ENCODE data around the gene LMX1B.

The LMX1B gene

GRCh38 chr9:126605792-126606482 lies 7.8 kb upstream of the LMX1B start:
- Histone ChIP-seq H3K27ac (no peak overlapping the region), H3K4me3 (no peak overlapping the region), H3K27me3 (peaks cover 0 to 58% of the 10 kb centered on the region in 2 donors), H3K9me3 (no peaks in the 10 kb centered on the region), H3K4me1 (peaks cover 0 to 11% (median 5%) of the 10 kb centered on the region in 4 donors), H3K36me3 (no peaks in the 10 kb centered on the region)
- TF ChIP-seq CTCF (IDR thresholded peaks at IDR 0.05), result no peak
- no peak for DNase-seq
- intact Hi-C loops (cut with DNase I; ENCODE audit: low total_unique reads), result no loop called here

- DNase-seq, result no peak
- no peaks in the 10 kb centered on the region for H3K36me3 ChIP-seq
- no peaks in the 10 kb centered on the region for H3K9me3 ChIP-seq
- H3K27ac ChIP-seq, result no peak overlapping the region
- peaks cover 0 to 16% (median 10%) of the 10 kb centered on the region in 4 donors for H3K4me1 ChIP-seq
- H3K4me3 ChIP-seq, result no peak overlapping the region
- TF ChIP-seq CTCF (IDR thresholded peaks at IDR 0.05), result no peak
- peaks cover 0 to 58% of the 10 kb centered on the region in 2 donors for H3K27me3 ChIP-seq
- intact Hi-C loops (cut with DNase I; ENCODE audit: low total_unique reads), result no loop called here
These were observed 7.3 kb upstream of the LMX1B start for GRCh38 chr9:126606483-126606870.

GRCh38 chr9:126607086-126607485 lies 6.6 kb upstream of the LMX1B start:
- intact Hi-C loops (cut with DNase I; ENCODE audit: low total_unique reads), result no loop called here
- DNase-seq, result no peak
- TF ChIP-seq CTCF (IDR thresholded peaks at IDR 0.05), result no peak
- no peaks in the 10 kb centered on the region for H3K9me3 ChIP-seq
- H3K4me1 ChIP-seq, result peaks cover 0 to 22% (median 16%) of the 10 kb centered on the region in 4 donors
- no peak overlapping the region for H3K4me3 ChIP-seq
- no peak overlapping the region for H3K27ac ChIP-seq
- peaks cover 0 to 63% of the 10 kb centered on the region in 2 donors for H3K27me3 ChIP-seq
- no peaks in the 10 kb centered on the region for H3K36me3 ChIP-seq

GRCh38 chr9:126607731-126608130 lies 6.0 kb upstream of the LMX1B start:
- peaks cover 0 to 69% of the 10 kb centered on the region in 2 donors for H3K27me3 ChIP-seq
- H3K27ac ChIP-seq, result no peak overlapping the region
- intact Hi-C loops (cut with DNase I; ENCODE audit: low total_unique reads), result no loop called here

GRCh38 chr9:126608551-126608950 lies 5.2 kb upstream of the LMX1B start:
- intact Hi-C loops (cut with DNase I; ENCODE audit: low total_unique reads), result no loop called here
- peaks cover 0 to 78% of the 10 kb centered on the region in 2 donors for H3K27me3 ChIP-seq

More at GRCh38 chr9:126607731-126608130, 6.0 kb upstream of the LMX1B start:
- no peak overlapping the region for H3K4me3 ChIP-seq
- no peaks in the 10 kb centered on the region for H3K36me3 ChIP-seq
- no peaks in the 10 kb centered on the region for H3K9me3 ChIP-seq
- no peak for TF ChIP-seq CTCF (IDR thresholded peaks at IDR 0.05)
- peaks cover 0 to 28% (median 20%) of the 10 kb centered on the region in 4 donors for H3K4me1 ChIP-seq
- no peak for DNase-seq

More at GRCh38 chr9:126608551-126608950, 5.2 kb upstream of the LMX1B start:
- TF ChIP-seq CTCF (IDR thresholded peaks at IDR 0.05), result no peak
- no peak overlapping the region for H3K4me3 ChIP-seq
- H3K4me1 ChIP-seq, result peaks cover 0 to 36% (median 27%) of the 10 kb centered on the region in 4 donors
- H3K27ac ChIP-seq, result no peak overlapping the region
- no peaks in the 10 kb centered on the region for H3K9me3 ChIP-seq
- DNase-seq, result no peak
- no peaks in the 10 kb centered on the region for H3K36me3 ChIP-seq
